Kidney epithelial cell (primary cell): ENCODE results near the gene GTPBP1. TPM values are rescaled to one million over a fixed set of nuclear protein-coding genes. Genes with fewer than 3 reads are reported as not detected.

ENCODE experiments used
- DNase-seq: peaks from one replicate; pipeline ENCODE4 v3.0.0-alpha.2; 2010; ENCODE audit warnings: low read depth
- H3K27me3 ChIP-seq: 2 replicates; pipeline ENCODE4 v1.6.0; 2011; ENCODE audit warnings: low read length; ENCODE audit not compliant: control insufficient read depth, insufficient read depth
- H3K36me3 ChIP-seq: 2 replicates; pipeline ENCODE4 v1.5.1; 2011; ENCODE audit warnings: low read length; ENCODE audit not compliant: control insufficient read depth, insufficient read depth
- H3K4me3 ChIP-seq: 2 replicates; pipeline ENCODE4 v1.5.1; 2011; ENCODE audit warnings: low read depth, mild to moderate bottlenecking, control low read depth, low read length
- CTCF ChIP-seq: IDR thresholded peaks from 2 replicates; pipeline ENCODE4 v1.5.1; 2011; ENCODE audit warnings: mild to moderate bottlenecking, moderate library complexity, low read length, control low read depth, inconsistent platforms; ENCODE audit not compliant: insufficient read depth, poor library complexity, severe bottlenecking
- total RNA-seq: library from RNA; depleted of rRNA; stranded (reverse); fragments of >200 nt; gene quantifications from 2 replicates; pipeline ENCODE4 v1.2.3, GENCODE V29; 2015

Gene GTPBP1
- total RNA-seq, 1 donor from 2014 or later: 33.0 TPM

GRCh38 chr22:38713921-38714320, 8.2 kb downstream of the GTPBP1 start:
- DNase-seq: no peak
- H3K4me3 ChIP-seq: no peak overlapping the region
- peaks cover 2% of the 10 kb centered on the region for H3K36me3 ChIP-seq
- no peaks in the 10 kb centered on the region for H3K27me3 ChIP-seq
- no peak for TF ChIP-seq CTCF

GRCh38 chr22:38715176-38715764, 9.5 kb downstream of the GTPBP1 start:
- H3K36me3 ChIP-seq: peaks cover 2% of the 10 kb centered on the region
- H3K4me3 ChIP-seq: no peak overlapping the region
- TF ChIP-seq CTCF: no peak
- no peak for DNase-seq
- no peaks in the 10 kb centered on the region for H3K27me3 ChIP-seq

GRCh38 chr22:38715852-38716251, 10.1 kb downstream of the GTPBP1 start:
- H3K36me3 ChIP-seq: peaks cover 2% of the 10 kb centered on the region
- H3K4me3 ChIP-seq: no peak overlapping the region
- no peak for DNase-seq
- no peak for TF ChIP-seq CTCF
- H3K27me3 ChIP-seq: no peaks in the 10 kb centered on the region

GRCh38 chr22:38716271-38716670, 10.5 kb downstream of the GTPBP1 start:
- no peak for DNase-seq
- Histone ChIP-seq H3K4me3 (no peak overlapping the region), H3K36me3 (peaks cover 2% of the 10 kb centered on the region), H3K27me3 (no peaks in the 10 kb centered on the region)
- TF ChIP-seq CTCF: no peak

- no peak for DNase-seq
- peaks cover 2% of the 10 kb centered on the region for H3K36me3 ChIP-seq
These were observed 11.1 kb downstream of the GTPBP1 start for GRCh38 chr22:38716826-38717225.

More at GRCh38 chr22:38716826-38717225, 11.1 kb downstream of the GTPBP1 start:
- Histone ChIP-seq H3K27me3 (no peaks in the 10 kb centered on the region), H3K4me3 (no peak overlapping the region)
- no peak for TF ChIP-seq CTCF
